GM21528 (cell line): Measurements from ENCODE around the gene BTG4.

Source experiments
- ATAC-seq: cut with Tn5 transposase; IDR thresholded peaks from one replicate; pipeline ENCODE4 v1.9.1; 2021; ENCODE audit warnings: mild to moderate bottlenecking, moderate library complexity; ENCODE audit not compliant: unreplicated experiment, low FRiP score

The BTG4 gene

GRCh38 chr11:111538407-111539114 lies 26.4 kb upstream of the BTG4 start:
- ATAC-seq, result no peak

- ATAC-seq, result no peak
Observed at GRCh38 chr11:111537336-111537860, 25.2 kb upstream of the BTG4 start.

GRCh38 chr11:111535281-111535680 lies 23.1 kb upstream of the BTG4 start:
- ATAC-seq, result no peak

GRCh38 chr11:111532365-111532709 lies 20.2 kb upstream of the BTG4 start:
- ATAC-seq, result no peak

GRCh38 chr11:111531687-111532364 lies 19.6 kb upstream of the BTG4 start:
- no peak for ATAC-seq

GRCh38 chr11:111531136-111531535 lies 18.9 kb upstream of the BTG4 start:
- no peak for ATAC-seq

- ATAC-seq, result no peak
Observed at GRCh38 chr11:111530091-111530490, 17.9 kb upstream of the BTG4 start.

- ATAC-seq, result no peak
Observed at GRCh38 chr11:111528557-111528956, 16.4 kb upstream of the BTG4 start.

- no peak for ATAC-seq
Observed at GRCh38 chr11:111527279-111527678, 15.1 kb upstream of the BTG4 start.

- no peak for ATAC-seq
Observed at GRCh38 chr11:111526501-111526900, 14.3 kb upstream of the BTG4 start.

- ATAC-seq, result no peak
Observed at GRCh38 chr11:111525456-111525855, 13.3 kb upstream of the BTG4 start.

GRCh38 chr11:111524056-111524455 lies 11.9 kb upstream of the BTG4 start:
- ATAC-seq, result no peak

- ATAC-seq, result no peak
Observed at GRCh38 chr11:111523343-111523742, 11.2 kb upstream of the BTG4 start.

- ATAC-seq, result no peak
Observed at GRCh38 chr11:111522426-111522825, 10.2 kb upstream of the BTG4 start.

- ATAC-seq, result no peak
Observed at GRCh38 chr11:111521135-111521534, 8.9 kb upstream of the BTG4 start.

GRCh38 chr11:111520560-111520959 lies 8.4 kb upstream of the BTG4 start:
- ATAC-seq, result no peak

GRCh38 chr11:111518668-111519067 lies 6.5 kb upstream of the BTG4 start:
- no peak for ATAC-seq

- ATAC-seq, result no peak
Observed at GRCh38 chr11:111515591-111515990, 3.4 kb upstream of the BTG4 start.

- no peak for ATAC-seq
Observed at GRCh38 chr11:111514216-111515031, 2.2 kb upstream of the BTG4 start, which contains the start of gene HOATZ. Gene HOATZ, plus strand, starts transcription at chr11:111514778. Its CDS starts 7 bp downstream, at chr11:111514785.

GRCh38 chr11:111513240-111513605 lies 1.0 kb upstream of the BTG4 start:
- ATAC-seq, result no peak

GRCh38 chr11:111510311-111510710 lies 1.9 kb downstream of the BTG4 start:
- no peak for ATAC-seq
